Right lobe of liver (tissue), 4 donors: ENCODE results near the gene DUSP22.

Experiments used
- CTCF ChIP-seq, 4 donors: fragments of 200-600 bp in 3 of 4; fragments of 450-650 bp in 1 of 4; IDR thresholded peaks; one replicate each; pipeline versions ENCODE4 v1.5.1 to v1.8.0; 2016 to 2022; ENCODE audit warnings: antibody characterized with exemption in 4 of 4, mild to moderate bottlenecking in 2 of 4
- POLR2A ChIP-seq: fragments of 450-650 bp; IDR thresholded peaks from one replicate; pipeline ENCODE4 v1.6.1; 2017; ENCODE audit warnings: antibody characterized with exemption, mild to moderate bottlenecking
- donor health status: DM: no; HTN: no; CAD: no.
- donor health status: DM: no; HTN: no; CAD: no.
- donor health status: DM: no; HTN: yes; CAD: no.

GRCh38 chr6:322940-323729, 30.8 kb downstream of the DUSP22 start:
- TF ChIP-seq CTCF (IDR thresholded peaks at IDR 0.05), result no peak
- TF ChIP-seq POLR2A, result no peak
